Caki2 (cell line): ENCODE data around the gene CLDN15. TPM values are rescaled to one million over a fixed set of nuclear protein-coding genes. Genes with fewer than 3 reads are reported as not detected.

Experiments used
- DNase-seq: peaks from one replicate; pipeline ENCODE4 v3.0.0-alpha.2; 2015; ENCODE audit warnings: low read depth
- in situ Hi-C: cut with HindIII; loops from 2 replicates; pipeline ENCODE4 v1.10.0; 2016; ENCODE audit warnings: low sequenced_read_pairs, low pct_unique_long_range_greater_than_20kb, mixed read lengths
- total RNA-seq: library from RNA; depleted of rRNA; stranded (reverse); fragments of >200 nt; shearing (Covaris generic); gene quantifications from 2 replicates; pipeline ENCODE4 v1.2.3, GENCODE V29; 2014; ENCODE audit warnings: low replicate concordance

CLDN15 gene
- total RNA-seq, 1 experiment from 2014 or later: 0.81 TPM

DNA sequence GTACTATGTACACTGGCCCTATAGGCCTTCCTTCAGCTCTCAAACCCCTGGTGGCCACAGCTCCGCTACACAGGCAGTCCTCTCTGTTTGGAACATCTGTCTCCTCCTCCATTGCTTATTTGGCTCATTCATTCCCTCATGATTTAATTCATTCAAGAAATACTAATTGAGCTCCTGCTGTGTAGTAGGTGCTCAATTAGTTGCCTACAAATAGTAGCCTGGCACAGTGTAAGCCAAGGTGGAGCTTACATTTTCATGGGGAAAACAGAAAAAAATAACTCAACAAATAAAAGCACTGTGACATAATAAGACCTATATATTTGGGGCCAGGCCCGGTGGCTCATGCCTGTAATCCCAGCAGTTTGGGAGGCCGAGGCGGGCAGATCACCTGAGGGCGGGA lies 10.7 kb upstream of the CLDN15 start:
- no peak for DNase-seq

DNA sequence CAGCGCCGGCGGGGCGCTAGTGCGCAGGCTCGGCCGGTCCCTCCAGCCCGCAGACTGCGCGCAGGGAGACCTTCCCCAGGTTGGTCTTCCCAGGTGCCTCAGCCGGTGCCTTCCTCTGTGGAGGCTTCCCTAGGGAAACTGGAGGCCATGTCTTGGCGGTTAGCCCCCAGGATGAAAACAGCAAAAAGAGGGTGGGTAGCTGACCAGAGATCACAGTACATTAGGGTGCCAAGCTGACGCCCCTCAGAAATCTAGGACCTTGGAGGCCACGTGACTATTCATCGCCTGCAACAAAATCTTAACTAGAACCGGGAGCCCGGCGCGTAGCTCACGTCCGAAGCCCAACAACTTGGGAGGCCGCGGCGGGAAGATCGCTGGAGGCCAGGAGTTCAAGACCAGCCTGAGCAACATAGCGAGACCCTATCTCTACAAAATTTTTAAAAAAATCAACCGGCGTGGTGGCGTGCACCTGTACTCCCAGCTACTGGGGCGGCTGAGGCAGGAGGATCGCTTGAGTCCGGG lies 7.6 kb upstream of the CLDN15 start:
- DNase-seq: no peak
- in situ Hi-C loops: no loop called here

More for the DNA sequence above, 10.7 kb upstream of the CLDN15 start:
- in situ Hi-C loops: no loop called here

DNA sequence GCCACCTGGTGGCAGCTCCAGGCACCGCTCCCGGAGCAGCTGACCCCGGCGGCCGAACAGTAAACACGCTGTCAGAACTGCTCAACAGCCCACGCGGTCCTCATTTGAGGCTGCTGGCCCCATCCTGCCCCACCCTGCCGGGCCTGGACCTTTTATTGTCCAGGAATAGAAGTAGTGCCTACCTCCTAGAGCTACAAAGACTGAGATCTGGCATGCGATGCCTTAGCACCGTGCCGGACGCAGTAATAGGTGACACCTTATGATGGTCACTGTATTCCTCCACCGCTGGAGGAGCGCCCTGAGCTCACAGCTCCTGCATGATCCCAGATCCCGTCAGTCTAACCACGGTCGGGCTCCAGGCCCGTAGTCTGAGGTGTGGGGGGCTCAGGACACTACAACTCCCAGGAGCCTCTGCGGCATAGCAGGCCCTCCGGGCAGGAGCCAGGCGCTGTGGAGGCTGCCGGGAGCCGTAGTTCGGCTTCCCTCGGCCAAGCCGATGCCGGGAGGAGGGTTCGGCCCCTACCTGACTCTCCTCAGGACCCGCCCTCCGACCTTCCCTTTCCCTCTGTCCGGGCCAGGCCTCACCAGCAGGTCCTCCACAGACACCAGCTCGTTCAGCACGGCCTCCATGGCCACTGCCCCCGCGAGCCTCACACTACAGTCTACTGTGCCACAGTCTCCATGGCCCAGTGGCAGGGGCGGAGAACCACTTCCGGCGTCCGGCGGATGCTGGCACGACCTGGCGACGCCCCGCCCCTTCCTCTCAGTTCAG lies 7.0 kb upstream of the CLDN15 start, which contains the start of gene FIS1:
TSS of gene FIS1 (minus strand) at position 707 of the 772 bp plus-strand sequence. CDS start at position 630, 77 bp downstream.
- peak; percentile 92 for DNase-seq
- in situ Hi-C loops: no loop called here

DNA sequence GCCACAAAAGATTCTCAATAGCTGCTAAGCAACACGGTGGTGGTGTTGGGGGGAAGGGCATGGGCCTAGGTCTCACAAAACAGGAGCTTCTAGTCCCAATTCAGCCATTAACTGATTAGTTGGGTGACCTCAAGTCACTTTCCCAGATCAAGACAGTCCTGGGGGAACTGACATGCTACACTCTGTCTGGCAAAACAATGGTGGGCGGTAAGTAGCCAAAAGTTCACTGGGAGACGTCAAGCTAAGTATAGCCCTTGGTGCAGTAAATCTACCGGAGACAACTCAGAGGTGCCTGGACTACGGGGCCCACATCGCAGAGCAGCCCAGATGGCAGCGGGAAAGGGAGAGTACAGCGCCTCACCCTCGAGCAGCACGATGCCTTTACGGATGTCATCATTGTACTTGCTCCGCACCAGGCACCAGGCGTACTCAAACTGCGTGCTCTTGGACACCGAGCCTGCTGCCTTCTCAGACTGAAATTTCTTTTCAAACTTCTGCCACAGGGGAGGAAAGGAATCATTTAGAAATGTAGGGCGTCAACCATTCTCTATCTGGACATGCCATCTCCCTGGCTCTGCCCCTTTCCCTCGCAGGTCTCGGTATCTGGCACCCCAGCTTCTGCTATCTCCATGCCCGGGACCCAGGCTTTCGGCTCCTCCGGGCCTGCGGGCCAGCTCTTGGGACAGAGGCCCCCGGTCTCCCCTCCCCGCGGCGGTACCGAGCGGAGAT lies 6.2 kb upstream of the CLDN15 start:
- DNase-seq: no peak
- in situ Hi-C loops: no loop called here

DNA sequence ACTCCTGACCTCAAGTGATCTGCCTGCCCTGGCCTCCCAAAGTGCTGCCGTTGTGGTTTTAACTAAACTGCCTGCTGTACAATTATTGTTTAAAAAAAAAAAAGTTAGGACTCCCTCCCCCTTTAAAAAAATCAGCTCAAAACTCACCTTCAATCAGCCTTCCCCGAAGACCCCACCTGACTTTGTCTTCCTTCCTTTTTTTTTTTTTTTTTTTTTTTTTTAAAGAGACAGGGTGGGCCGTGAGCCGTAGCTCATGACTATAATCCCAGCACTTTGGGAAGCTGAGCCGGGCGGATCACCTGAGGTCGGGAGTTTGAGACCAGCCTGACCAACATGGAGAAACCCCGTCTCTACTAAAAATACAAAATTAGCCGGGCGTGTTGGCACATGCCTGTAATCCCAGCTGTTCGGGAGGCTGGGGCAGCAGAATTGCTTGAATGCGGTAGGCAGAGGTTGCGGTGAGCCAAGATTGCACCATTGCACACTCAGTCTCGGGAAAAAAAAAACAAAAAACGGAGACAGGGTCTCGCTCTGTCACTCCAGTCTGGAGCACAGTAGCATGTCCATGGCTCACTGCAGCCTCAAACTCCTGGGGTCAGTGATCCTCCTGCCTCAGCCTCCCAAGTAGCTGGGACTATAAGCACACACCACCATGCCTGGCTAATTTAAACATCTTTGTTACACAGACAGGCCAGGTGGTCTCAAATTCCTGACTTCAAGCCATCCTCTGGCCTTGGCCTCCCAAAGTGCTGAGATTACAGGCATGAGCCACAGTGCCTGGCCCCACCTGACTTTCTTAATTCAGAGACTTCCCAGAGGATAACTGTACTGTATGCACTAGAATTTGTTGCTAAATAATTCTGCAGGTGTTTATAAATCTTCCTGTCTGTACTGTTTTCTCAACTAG lies 4.1 kb upstream of the CLDN15 start:
- in situ Hi-C loops: no loop called here
- DNase-seq: no peak

DNA sequence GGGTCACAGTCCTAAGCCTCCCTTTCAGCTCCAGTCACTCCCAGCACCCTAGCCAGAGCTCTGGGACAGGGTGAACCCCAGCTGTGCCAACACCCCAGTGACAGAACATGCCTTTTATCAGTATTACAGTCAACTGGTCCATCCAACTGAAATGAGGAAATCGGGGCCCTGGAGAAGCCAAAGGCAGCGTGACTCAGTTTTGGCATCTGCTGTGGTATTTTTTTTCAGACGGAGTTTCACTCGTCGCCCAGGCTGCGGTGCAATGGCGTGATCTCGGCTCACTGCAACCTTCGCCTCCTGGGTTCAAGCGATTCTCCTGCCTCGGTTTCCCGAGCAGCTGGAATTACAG lies 3.4 kb upstream of the CLDN15 start:
- in situ Hi-C loops: no loop called here
- DNase-seq: no peak

DNA sequence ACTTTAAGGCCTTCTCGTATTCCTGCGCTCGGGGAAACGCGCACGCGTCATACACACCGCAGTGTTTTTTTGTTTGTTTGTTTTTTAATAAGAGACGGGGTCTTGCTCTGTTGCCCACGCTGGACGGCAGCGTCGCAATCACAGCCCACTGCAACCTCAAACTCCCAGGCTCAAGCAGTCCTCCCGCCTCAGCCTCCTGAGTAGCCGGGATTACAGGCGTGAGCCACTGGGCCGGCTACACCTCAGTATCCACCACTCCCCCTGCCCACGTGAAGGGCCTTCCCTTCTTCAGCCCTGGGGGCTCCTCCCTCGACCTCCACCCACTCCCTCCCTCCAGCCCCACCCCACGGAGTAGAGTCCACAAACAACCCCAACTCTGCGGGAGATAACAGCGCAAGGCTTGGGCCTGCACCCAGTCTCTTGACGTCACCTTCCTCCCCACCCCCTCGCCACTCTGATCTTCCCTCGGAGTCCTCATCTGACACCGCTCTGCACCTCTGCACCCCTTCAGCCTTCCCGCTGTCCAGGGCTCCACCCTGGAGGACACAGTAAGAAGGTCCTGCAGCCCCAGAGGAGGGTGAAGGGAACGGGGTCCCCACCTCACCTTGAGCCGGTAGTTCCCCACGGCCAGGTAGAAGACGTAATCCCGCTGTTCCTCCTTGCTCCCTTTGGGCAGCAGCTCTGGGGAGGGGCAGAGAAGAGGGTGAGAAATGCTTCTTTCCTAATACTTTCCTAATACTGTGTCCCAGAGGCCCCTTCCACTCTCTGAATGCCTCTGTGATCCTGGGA lies 2.8 kb upstream of the CLDN15 start:
- in situ Hi-C loops: no loop called here
- DNase-seq: no peak

DNA sequence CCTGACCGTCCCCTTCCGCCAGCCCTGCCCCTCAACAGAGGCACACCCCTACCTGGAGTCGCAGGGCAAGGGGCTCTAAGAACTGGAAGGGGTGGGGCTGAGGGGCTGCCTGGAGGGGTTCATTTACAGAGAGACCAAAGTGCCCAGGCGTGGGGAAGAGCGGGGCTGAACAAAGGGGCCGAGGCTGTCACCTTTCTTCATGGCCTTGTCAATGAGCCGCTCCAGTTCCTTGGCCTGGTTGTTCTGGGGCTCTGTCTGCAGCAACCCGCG lies 2.3 kb upstream of the CLDN15 start:
- in situ Hi-C loops: no loop called here
- no peak for DNase-seq

DNA sequence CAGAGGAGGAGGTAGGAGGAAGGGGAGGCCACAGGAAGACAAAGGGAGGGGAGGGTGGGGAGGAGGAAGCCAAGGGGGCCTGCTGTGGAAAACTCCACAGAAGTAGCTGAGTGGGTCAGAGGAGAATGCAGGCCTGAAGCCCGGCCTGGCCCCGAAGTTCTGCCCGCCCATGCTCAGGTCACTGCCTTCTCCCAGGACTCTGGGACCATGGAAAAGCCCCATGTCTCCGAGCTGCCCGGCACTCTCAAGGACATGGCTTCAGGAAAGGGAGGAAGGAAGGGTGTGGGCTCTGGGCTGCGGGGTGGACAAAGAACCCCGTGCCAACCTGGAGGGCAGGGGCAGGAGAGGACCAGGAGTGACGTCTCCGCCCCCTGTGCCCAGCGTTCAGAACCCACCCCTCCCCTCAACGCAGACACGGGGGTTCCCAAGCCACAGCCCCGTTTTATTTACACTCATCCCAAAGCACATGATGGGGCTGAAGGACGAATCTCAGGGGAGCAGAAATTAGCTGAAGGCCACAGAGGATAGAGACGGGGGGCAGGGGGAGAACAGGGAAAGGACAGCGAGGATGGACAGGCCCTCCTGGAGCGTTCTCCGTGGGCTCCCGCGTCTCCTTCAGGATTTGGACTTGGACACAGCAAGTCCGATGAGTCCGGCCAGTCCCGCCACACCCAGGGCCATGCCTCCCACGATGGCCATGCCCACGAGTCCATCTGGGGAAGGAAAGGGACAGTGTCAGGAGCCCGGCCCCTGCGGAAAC lies 1.8 kb upstream of the CLDN15 start:
- no peak for DNase-seq
- in situ Hi-C loops: no loop called here

DNA sequence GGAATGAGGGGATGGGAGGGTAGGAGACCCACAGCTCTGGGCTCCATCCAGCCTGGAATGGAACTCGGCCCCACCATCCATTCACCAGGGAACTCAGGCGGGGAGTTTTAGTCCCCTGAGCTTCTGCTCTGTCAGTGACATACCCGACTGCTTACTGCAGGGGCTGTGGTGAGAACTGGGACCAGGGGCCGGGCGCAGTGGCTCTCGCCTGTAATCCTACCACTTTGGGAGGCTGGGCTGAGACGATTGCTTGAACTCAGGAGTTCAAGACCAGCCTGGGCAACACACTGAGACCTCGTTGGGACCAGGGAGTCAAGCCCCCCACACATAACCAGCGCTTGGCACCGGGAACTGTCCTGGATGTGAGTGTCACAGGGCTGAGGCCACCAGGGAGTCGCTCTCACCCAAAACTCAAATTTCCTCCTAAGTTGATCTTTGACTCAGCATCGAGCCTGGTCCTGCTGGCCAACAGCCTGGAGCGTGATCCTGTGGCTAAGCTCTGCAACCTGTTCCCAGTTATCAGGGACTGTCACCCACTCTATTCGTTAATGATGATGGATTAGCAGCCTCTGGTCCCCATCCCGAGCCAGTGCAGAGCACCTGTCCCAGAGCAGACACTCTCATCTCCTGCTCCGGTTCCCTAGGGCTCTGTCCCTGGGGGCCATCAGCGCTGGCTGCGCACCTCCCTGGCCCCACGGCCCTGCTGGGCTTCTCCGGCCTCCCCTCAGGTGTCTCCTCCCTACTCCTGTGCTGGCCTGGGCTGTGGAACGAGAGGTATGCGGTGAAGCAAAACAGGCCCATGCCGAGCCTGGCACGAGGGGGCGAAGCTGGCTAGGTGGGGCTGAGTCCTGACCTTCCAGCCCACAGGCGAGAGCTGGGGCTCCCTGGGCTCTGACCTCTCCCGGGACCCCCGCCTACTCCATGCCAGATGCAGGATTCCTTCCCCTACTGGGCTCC lies 902 bp upstream of the CLDN15 start:
- in situ Hi-C loops: no loop called here
- DNase-seq: no peak

DNA sequence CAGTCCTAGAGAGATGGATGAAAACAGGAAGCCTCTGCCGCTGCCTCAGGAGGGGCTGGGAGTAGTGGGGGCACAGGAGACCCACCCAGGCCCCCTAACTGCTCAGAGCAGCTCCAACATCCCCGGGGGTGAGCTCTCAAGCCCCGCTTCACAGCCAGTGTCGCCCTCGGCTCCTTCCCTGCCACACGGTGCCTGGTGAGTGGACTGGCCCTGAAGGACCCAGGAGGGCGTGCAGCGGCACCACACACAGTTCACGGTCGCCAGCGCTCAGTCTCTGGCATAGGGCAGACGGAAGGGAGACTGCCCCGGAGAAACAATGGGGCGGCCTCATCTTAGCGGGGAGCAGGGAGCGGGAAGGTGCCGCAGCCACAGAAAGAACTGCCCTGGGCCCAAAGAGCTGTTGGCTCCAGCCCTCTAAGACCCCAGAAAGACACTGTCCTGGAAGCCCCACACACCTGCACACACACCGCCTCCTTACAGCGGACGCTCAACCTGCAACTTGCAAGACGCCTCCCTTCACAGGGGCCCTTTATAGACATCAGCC lies 1.2 kb downstream of the CLDN15 start:
- no peak for DNase-seq
- in situ Hi-C loops: no loop called here

DNA sequence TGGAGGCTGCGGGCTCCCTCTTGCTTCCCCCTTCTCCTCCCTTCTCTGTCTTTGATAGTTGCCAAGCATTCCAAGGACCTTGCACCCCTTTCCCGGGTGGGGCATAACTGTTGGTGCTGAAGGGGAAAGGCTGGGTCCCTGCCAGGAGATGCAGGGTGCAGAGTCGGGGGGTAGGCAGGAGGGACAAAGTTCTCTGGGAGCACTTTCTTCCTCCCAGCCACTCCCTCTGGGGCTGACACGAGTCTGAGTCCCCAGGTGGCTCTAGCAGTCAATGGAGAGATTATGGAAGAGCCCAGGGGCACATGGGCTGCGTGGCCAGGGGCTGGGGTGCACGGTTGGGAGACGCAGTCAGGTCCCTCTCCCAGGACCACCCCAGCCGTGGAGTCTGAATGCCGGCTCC lies 2.1 kb downstream of the CLDN15 start:
- DNase-seq: no peak
- in situ Hi-C loops: no loop called here

DNA sequence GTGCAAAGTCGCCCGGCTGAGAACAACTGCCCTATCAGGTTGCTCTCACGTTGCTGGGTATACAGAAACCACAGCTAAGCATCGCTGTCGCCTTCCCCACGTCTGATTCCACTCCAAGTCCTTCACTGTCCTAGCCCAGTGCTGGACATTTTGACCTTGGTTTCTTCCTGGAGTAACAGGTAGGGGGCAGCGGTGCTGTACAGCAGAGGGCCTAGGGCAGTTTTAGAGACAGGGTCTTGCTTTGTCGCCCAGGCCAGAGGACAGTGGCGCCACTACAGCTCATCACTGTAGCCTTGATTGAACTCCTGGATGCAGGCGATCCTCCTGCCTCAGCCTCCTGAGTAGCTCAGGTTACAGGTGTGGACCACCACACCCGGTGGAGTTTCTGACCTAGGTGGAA lies 2.6 kb downstream of the CLDN15 start:
- DNase-seq: no peak
- in situ Hi-C loops: no loop called here

DNA sequence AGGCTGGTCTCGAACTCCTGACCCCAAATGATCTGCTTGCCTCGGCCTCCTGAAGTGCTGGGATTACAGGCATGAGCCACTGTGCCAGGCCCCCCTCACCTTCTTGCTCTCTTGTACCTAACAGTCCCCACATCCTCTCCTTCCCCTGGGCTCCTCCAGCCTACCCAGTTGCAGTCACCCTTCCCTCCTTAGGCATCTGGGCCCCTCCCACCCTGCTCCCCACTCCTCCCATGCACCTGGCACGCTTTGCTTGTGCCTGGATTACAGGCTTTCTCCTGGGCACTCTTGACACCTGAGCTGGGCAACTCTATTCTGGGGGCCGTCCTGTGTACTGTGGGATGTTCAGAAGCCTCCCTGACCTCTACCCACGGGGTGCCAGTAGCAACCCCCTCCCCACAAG lies 3.0 kb downstream of the CLDN15 start:
- in situ Hi-C loops: no loop called here
- DNase-seq: no peak

DNA sequence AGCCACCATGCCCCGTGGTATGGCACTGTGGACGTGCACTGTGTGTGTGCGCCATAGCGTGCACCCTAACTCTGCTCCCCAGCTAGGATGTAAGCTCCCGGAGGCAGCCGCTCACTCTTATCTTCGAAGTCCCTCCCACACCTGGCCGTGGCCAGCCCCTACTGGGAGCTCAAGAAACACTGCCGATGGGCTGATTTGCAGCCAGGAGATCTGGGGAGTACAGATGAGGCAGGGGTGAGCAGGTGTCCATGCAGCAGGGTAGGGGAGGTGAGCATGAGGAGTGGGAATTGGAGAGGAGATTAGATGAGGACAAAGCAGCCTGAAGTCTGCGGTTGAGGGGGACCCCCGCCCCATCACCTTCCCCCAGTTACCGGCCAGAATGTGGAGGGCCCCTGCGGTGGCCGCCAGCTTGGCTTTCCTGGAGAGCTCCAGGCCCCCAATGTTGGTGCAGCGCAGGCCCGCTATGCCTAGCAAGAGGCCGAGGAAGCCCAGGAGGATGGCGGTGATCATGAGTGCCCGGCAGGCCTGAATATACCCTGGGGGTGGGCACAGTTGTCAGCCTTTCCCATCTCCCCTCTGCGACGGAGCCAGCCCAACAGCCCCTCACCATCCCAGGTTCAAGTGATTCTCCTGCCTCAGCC lies 3.6 kb downstream of the CLDN15 start:
- no peak for DNase-seq
- in situ Hi-C loops: no loop called here
